HEK293 (cell line): ENCODE results near the gene OTUD1.

Experiments used
- CTCF ChIA-PET: fragments of 350-600 bp; formaldehyde crosslinking; extraction: SDS; loops from one replicate; lab custom pipeline; 2021; ENCODE audit warnings: antibody characterized with exemption; lab: Yijun Ruan, JAX
- POLR2A ChIA-PET: fragments of 300-600 bp; formaldehyde crosslinking; extraction: SDS; loops from one replicate; lab custom pipeline; 2020; ENCODE audit warnings: antibody characterized with exemption, inconsistent platforms; lab: Yijun Ruan, JAX
- H3K27ac ChIP-seq: fragments of 200-500 bp; sonication (Bioruptor generic); 2 replicates; pipeline ENCODE4 v1.5.1; 2014; ENCODE audit warnings: low read depth, low read length, control low read depth, inconsistent platforms; ENCODE audit errors: extremely low read depth
- H3K36me3 ChIP-seq, 2 experiments: fragments of 200-500 bp in 1 of 2; sonication (Bioruptor generic) in 1 of 2; 1 replicate in 1 of 2; 2 replicates in 1 of 2; pipeline ENCODE4 v1.5.1; 2014 to 2017; ENCODE audit warnings: inconsistent platforms in 2 of 2, low read length in 2 of 2; ENCODE audit not compliant: control insufficient read depth in 2 of 2, insufficient read depth in 1 of 2
- H3K4me1 ChIP-seq: fragments of 200-500 bp; sonication (Bioruptor generic); 2 replicates; pipeline ENCODE4 v1.5.1; 2014; ENCODE audit warnings: mild to moderate bottlenecking, low read length, inconsistent platforms; ENCODE audit not compliant: control insufficient read depth, insufficient read depth
- H3K4me3 ChIP-seq: 2 replicates; pipeline ENCODE4 v1.5.1; 2011; ENCODE audit warnings: low read depth, mild to moderate bottlenecking, control low read depth, low read length, moderate library complexity
- H3K9me3 ChIP-seq: fragments of 200-500 bp; sonication (Bioruptor generic); 2 replicates; pipeline ENCODE4 v1.5.1; 2014; ENCODE audit warnings: low read depth, low read length, inconsistent platforms; ENCODE audit not compliant: control insufficient read depth, insufficient read depth
- GLI4 ChIP-seq: fragments of 450-650 bp; formaldehyde crosslinking; IDR thresholded peaks from 2 replicates; pipeline ENCODE4 v1.5.1; 2016; ENCODE audit warnings: missing biosample characterization, missing genetic modification characterization
- IKZF3 ChIP-seq: fragments of 450-650 bp; IDR thresholded peaks from 2 replicates; pipeline ENCODE4 v1.5.0; 2018; ENCODE audit warnings: missing biosample characterization, mild to moderate bottlenecking, missing genetic modification characterization, moderate library complexity
- KLF10 ChIP-seq: fragments of 450-650 bp; IDR thresholded peaks from 2 replicates; pipeline ENCODE4 v1.5.1; 2018; ENCODE audit warnings: missing biosample characterization, mild to moderate bottlenecking, missing genetic modification characterization
- OVOL3 ChIP-seq: fragments of 450-650 bp; formaldehyde crosslinking; IDR thresholded peaks from 2 replicates; pipeline ENCODE4 v1.5.1; 2016; ENCODE audit warnings: missing biosample characterization, missing genetic modification characterization
- PRDM6 ChIP-seq: fragments of 450-650 bp; formaldehyde crosslinking; IDR thresholded peaks from 2 replicates; pipeline ENCODE4 v1.5.1; 2017; ENCODE audit warnings: missing biosample characterization, missing genetic modification characterization
- TSHZ1 ChIP-seq: fragments of 450-650 bp; formaldehyde crosslinking; IDR thresholded peaks from 2 replicates; pipeline ENCODE4 v1.5.1; 2016; ENCODE audit warnings: missing biosample characterization, missing genetic modification characterization, borderline replicate concordance
- ZFP3 ChIP-seq: fragments of 450-650 bp; formaldehyde crosslinking; IDR thresholded peaks from 2 replicates; pipeline ENCODE4 v1.5.1; 2016; ENCODE audit warnings: low read depth, missing biosample characterization, missing genetic modification characterization
- ZNF133 ChIP-seq: fragments of 450-650 bp; formaldehyde crosslinking; IDR thresholded peaks from 2 replicates; pipeline ENCODE4 v1.5.1; 2016; ENCODE audit warnings: missing biosample characterization, missing genetic modification characterization
- ZNF140 ChIP-seq: fragments of 450-650 bp; formaldehyde crosslinking; IDR thresholded peaks from 2 replicates; pipeline ENCODE4 v1.5.1; 2016; ENCODE audit warnings: missing biosample characterization, missing genetic modification characterization
- ZNF148 ChIP-seq: fragments of 450-650 bp; formaldehyde crosslinking; IDR thresholded peaks from 2 replicates; pipeline ENCODE4 v1.5.0; 2017; ENCODE audit warnings: missing biosample characterization, missing genetic modification characterization, borderline replicate concordance
- ZNF169 ChIP-seq: fragments of 450-650 bp; formaldehyde crosslinking; IDR thresholded peaks from 2 replicates; pipeline ENCODE4 v1.5.1; 2016; ENCODE audit warnings: missing biosample characterization, missing genetic modification characterization
- ZNF214 ChIP-seq: fragments of 450-650 bp; formaldehyde crosslinking; IDR thresholded peaks from 2 replicates; pipeline ENCODE4 v1.5.1; 2017; ENCODE audit warnings: missing biosample characterization, mild to moderate bottlenecking, missing genetic modification characterization, borderline replicate concordance
- ZNF239 ChIP-seq: fragments of 450-650 bp; formaldehyde crosslinking; IDR thresholded peaks from 2 replicates; pipeline ENCODE4 v1.5.1; 2016; ENCODE audit warnings: missing biosample characterization, missing genetic modification characterization
- ZNF26 ChIP-seq: fragments of 450-650 bp; formaldehyde crosslinking; IDR thresholded peaks from 2 replicates; pipeline ENCODE4 v1.5.1; 2016; ENCODE audit warnings: missing biosample characterization, missing genetic modification characterization
- ZNF416 ChIP-seq: fragments of 450-650 bp; formaldehyde crosslinking; IDR thresholded peaks from 2 replicates; pipeline ENCODE4 v1.5.1; 2016; ENCODE audit warnings: missing biosample characterization, missing genetic modification characterization
- ZNF426 ChIP-seq: fragments of 450-650 bp; formaldehyde crosslinking; IDR thresholded peaks from 2 replicates; pipeline ENCODE4 v1.5.1; 2017; ENCODE audit warnings: missing biosample characterization, missing genetic modification characterization, mild to moderate bottlenecking, inconsistent platforms, moderate library complexity
- ZNF433 ChIP-seq: fragments of 450-650 bp; formaldehyde crosslinking; IDR thresholded peaks from 2 replicates; pipeline ENCODE4 v1.5.1; 2016; ENCODE audit warnings: missing biosample characterization, missing genetic modification characterization, low read depth
- ZNF449 ChIP-seq: fragments of 450-650 bp; formaldehyde crosslinking; IDR thresholded peaks from 2 replicates; pipeline ENCODE4 v1.5.1; 2017; ENCODE audit warnings: missing biosample characterization, mild to moderate bottlenecking, missing genetic modification characterization, moderate library complexity
- ZNF513 ChIP-seq: fragments of 450-650 bp; IDR thresholded peaks from 2 replicates; pipeline ENCODE4 v1.5.1; 2018; ENCODE audit warnings: missing biosample characterization, missing genetic modification characterization
- ZNF548 ChIP-seq: fragments of 450-650 bp; formaldehyde crosslinking; IDR thresholded peaks from 2 replicates; pipeline ENCODE4 v1.5.1; 2016; ENCODE audit warnings: missing biosample characterization, missing genetic modification characterization
- ZNF558 ChIP-seq: fragments of 450-650 bp; formaldehyde crosslinking; IDR thresholded peaks from 2 replicates; pipeline ENCODE4 v1.5.1; 2016; ENCODE audit warnings: missing biosample characterization, missing genetic modification characterization
- ZNF571 ChIP-seq: fragments of 450-650 bp; formaldehyde crosslinking; IDR thresholded peaks from 2 replicates; pipeline ENCODE4 v1.5.0; 2017; ENCODE audit warnings: missing biosample characterization, missing genetic modification characterization
- ZNF639 ChIP-seq: fragments of 450-650 bp; formaldehyde crosslinking; IDR thresholded peaks from 2 replicates; pipeline ENCODE4 v1.5.1; 2016; ENCODE audit warnings: missing biosample characterization, missing genetic modification characterization
- ZNF768 ChIP-seq: fragments of 450-650 bp; formaldehyde crosslinking; IDR thresholded peaks from 2 replicates; pipeline ENCODE4 v1.5.1; 2018; ENCODE audit warnings: missing biosample characterization, mild to moderate bottlenecking, missing genetic modification characterization

OTUD1 gene

GRCh38 chr10:23408330-23408976 lies 30.4 kb upstream of the OTUD1 start:
- Histone ChIP-seq H3K4me3 (no peak overlapping the region), H3K27ac (no peak overlapping the region), H3K4me1 (peaks cover 6% of the 10 kb centered on the region), H3K9me3 (no peaks in the 10 kb centered on the region), H3K36me3 (no peaks in the 10 kb centered on the region)
- ChIA-PET CTCF (interaction anchor here (1.0 kb wide), 1 partner anchor 24 kb away, joined by 3 read pairs; no protein-coding TSS in a partner anchor), POLR2A (no interaction called here)
- no peak for TF ChIP-seq ZNF548
- TF ChIP-seq OVOL3 (tag by site-specific recombination) = peak; percentile 98
- TF ChIP-seq PRDM6 = peak; percentile 98
- TF ChIP-seq ZNF513 = peak; percentile 35; the same call in 1 of the 2 replicates
- TF ChIP-seq GLI4 (tag by site-specific recombination) = peak; percentile 51; the same call in 1 of the 2 replicates
- no peak for TF ChIP-seq ZNF433 (tag by site-specific recombination)
- no peak for TF ChIP-seq ZNF239 (tag by site-specific recombination)
- TF ChIP-seq ZNF426 = no peak
- TF ChIP-seq ZNF639 (tag by site-specific recombination) = peak; percentile 99
- peak; percentile 98 for TF ChIP-seq TSHZ1 (tag by site-specific recombination)
- TF ChIP-seq ZFP3 (tag by site-specific recombination) = no peak
- TF ChIP-seq ZNF169 (tag by site-specific recombination) = no peak
- no peak for TF ChIP-seq ZNF26 (tag by site-specific recombination)
- no peak for TF ChIP-seq ZNF416
- TF ChIP-seq ZNF449 (tag by site-specific recombination) = peak; percentile 30; the same call in 1 of the 2 replicates
- no peak for TF ChIP-seq ZNF214
- TF ChIP-seq ZNF133 = no peak
- peak; percentile 85 for TF ChIP-seq ZNF558
- no peak for TF ChIP-seq ZNF140
- TF ChIP-seq IKZF3 (tag by site-specific recombination) = peak; percentile 91
- no peak for TF ChIP-seq ZNF148
- no peak for TF ChIP-seq ZNF571 (tag by site-specific recombination)
- TF ChIP-seq KLF10 (tag by site-specific recombination) = peak; percentile 92
- TF ChIP-seq ZNF768 = no peak
